Ishikawa (cell line): ENCODE results near the gene AP1M2.

Experiments used
- CEBPB ChIP-seq: IDR thresholded peaks from 2 replicates; pipeline ENCODE4 v1.6.1; 2012
- CREB1 ChIP-seq: IDR thresholded peaks from 2 replicates; pipeline ENCODE4 v1.6.1; 2012; ENCODE audit warnings: low read depth
- EGR1 ChIP-seq: IDR thresholded peaks from 2 replicates; pipeline ENCODE4 v1.6.1; 2012
- EP300 ChIP-seq: IDR thresholded peaks from 2 replicates; pipeline ENCODE4 v1.6.1; 2012; ENCODE audit warnings: borderline replicate concordance
- FOXM1 ChIP-seq: IDR thresholded peaks from 2 replicates; pipeline ENCODE4 v1.6.1; 2012; ENCODE audit warnings: low read depth, borderline replicate concordance
- NFIC ChIP-seq: IDR thresholded peaks from 2 replicates; pipeline ENCODE4 v1.6.1; 2012
- RAD21 ChIP-seq: IDR thresholded peaks from 2 replicates; pipeline ENCODE4 v1.6.1; 2012; ENCODE audit warnings: low read depth
- TAF1 ChIP-seq: IDR thresholded peaks from 2 replicates; pipeline ENCODE4 v1.6.1; 2012; ENCODE audit warnings: low read depth, mild to moderate bottlenecking
- TCF12 ChIP-seq: IDR thresholded peaks from 2 replicates; pipeline ENCODE4 v1.6.1; 2012; ENCODE audit warnings: low read depth
- TEAD4 ChIP-seq: IDR thresholded peaks from 2 replicates; pipeline ENCODE4 v1.6.1; 2012
- YY1 ChIP-seq: IDR thresholded peaks from 2 replicates; pipeline ENCODE4 v1.6.1; 2012; ENCODE audit warnings: low read depth
- ZBTB7A ChIP-seq: IDR thresholded peaks from 2 replicates; pipeline ENCODE4 v1.6.1; 2012; ENCODE audit warnings: low read depth
- TF ChIP-seq, protein P1 (sequence below): IDR thresholded peaks from 2 replicates; pipeline ENCODE4 v1.6.1; 2012; ENCODE audit warnings: low read depth, mild to moderate bottlenecking
- TF ChIP-seq, protein P2 (sequence below): IDR thresholded peaks from 2 replicates; pipeline ENCODE4 v1.6.1; 2012
- TF ChIP-seq, protein P3 (sequence below): IDR thresholded peaks from 2 replicates; pipeline ENCODE4 v1.6.1; 2012

Gene AP1M2

GRCh38 chr19:10587022-10587838 is at the start of gene AP1M2:
Gene AP1M2, minus strand, starts transcription at chr19:10587312. Its CDS starts 81 bp downstream, at chr19:10587231.
- TF ChIP-seq EP300 (no peak), TAF1 (no peak; the same call in 1 of the 2 replicates), CREB1 (no peak), NFIC (no peak), TCF12 (no peak), YY1 (peak; percentile 85), FOXM1 (no peak), EGR1 (no peak), RAD21 (no peak), ZBTB7A (peak; percentile 84), TEAD4 (no peak)
- TF ChIP-seq, protein P1, sequence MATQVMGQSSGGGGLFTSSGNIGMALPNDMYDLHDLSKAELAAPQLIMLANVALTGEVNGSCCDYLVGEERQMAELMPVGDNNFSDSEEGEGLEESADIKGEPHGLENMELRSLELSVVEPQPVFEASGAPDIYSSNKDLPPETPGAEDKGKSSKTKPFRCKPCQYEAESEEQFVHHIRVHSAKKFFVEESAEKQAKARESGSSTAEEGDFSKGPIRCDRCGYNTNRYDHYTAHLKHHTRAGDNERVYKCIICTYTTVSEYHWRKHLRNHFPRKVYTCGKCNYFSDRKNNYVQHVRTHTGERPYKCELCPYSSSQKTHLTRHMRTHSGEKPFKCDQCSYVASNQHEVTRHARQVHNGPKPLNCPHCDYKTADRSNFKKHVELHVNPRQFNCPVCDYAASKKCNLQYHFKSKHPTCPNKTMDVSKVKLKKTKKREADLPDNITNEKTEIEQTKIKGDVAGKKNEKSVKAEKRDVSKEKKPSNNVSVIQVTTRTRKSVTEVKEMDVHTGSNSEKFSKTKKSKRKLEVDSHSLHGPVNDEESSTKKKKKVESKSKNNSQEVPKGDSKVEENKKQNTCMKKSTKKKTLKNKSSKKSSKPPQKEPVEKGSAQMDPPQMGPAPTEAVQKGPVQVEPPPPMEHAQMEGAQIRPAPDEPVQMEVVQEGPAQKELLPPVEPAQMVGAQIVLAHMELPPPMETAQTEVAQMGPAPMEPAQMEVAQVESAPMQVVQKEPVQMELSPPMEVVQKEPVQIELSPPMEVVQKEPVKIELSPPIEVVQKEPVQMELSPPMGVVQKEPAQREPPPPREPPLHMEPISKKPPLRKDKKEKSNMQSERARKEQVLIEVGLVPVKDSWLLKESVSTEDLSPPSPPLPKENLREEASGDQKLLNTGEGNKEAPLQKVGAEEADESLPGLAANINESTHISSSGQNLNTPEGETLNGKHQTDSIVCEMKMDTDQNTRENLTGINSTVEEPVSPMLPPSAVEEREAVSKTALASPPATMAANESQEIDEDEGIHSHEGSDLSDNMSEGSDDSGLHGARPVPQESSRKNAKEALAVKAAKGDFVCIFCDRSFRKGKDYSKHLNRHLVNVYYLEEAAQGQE: no peak
- TF ChIP-seq, protein P2, sequence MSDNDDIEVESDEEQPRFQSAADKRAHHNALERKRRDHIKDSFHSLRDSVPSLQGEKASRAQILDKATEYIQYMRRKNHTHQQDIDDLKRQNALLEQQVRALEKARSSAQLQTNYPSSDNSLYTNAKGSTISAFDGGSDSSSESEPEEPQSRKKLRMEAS: peak; percentile 77
- TF ChIP-seq, protein P3, sequence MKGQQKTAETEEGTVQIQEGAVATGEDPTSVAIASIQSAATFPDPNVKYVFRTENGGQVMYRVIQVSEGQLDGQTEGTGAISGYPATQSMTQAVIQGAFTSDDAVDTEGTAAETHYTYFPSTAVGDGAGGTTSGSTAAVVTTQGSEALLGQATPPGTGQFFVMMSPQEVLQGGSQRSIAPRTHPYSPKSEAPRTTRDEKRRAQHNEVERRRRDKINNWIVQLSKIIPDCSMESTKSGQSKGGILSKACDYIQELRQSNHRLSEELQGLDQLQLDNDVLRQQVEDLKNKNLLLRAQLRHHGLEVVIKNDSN: no peak; the same call in 1 of the 2 replicates

- peak; percentile 62 for TF ChIP-seq NFIC
- no peak for TF ChIP-seq FOXM1
- no peak for TF ChIP-seq YY1
- TF ChIP-seq RAD21: no peak
Observed at GRCh38 chr19:10636304-10636972, 49.3 kb upstream of the AP1M2 start.

DNA sequence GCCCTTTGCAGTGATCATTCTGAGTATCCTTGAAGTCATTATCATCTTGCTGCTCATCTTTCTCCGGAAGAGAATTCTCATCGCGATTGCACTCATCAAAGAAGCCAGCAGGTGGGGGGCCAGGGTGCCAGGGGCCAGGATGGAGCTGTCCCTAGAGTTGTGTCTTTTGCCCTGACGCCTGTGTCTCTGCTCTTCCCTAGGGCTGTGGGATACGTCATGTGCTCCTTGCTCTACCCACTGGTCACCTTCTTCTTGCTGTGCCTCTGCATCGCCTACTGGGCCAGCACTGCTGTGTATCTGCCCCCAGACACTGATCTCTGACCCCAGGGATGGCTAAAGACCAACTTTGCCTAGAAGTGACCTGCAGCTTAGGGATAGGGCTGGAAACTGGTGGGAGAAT is 47.9 kb upstream of the AP1M2 start:
- no peak for TF ChIP-seq FOXM1
- no peak for TF ChIP-seq CREB1
- no peak for TF ChIP-seq TCF12
- no peak for TF ChIP-seq RAD21
- TF ChIP-seq, protein P2: no peak

DNA sequence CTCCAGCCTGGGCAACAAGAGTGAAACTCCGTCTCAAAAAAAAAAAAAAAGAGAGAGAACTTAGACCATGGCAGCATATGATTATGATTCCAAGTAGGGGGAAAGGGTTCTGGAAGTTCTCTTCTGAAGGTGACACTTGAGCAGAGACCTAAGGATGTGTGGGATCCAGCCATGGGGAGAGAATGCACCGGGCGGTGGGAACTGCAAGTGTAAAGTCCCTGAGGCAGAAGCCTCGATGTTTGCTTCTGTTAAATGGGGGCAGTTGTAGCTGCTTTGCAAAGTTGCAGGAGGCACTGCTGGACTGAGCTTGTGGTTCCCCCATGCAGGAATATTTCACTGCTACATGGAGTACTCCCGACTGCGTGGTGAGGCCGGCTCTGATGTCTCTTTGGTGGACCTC is 47.3 kb upstream of the AP1M2 start:
- TF ChIP-seq FOXM1 (no peak), RAD21 (no peak), TAF1 (no peak), YY1 (no peak), CREB1 (no peak), TEAD4 (no peak), EGR1 (no peak), ZBTB7A (no peak), NFIC (no peak), EP300 (no peak), TCF12 (no peak)
- TF ChIP-seq, protein P2: no peak
- TF ChIP-seq, protein P1: no peak

DNA sequence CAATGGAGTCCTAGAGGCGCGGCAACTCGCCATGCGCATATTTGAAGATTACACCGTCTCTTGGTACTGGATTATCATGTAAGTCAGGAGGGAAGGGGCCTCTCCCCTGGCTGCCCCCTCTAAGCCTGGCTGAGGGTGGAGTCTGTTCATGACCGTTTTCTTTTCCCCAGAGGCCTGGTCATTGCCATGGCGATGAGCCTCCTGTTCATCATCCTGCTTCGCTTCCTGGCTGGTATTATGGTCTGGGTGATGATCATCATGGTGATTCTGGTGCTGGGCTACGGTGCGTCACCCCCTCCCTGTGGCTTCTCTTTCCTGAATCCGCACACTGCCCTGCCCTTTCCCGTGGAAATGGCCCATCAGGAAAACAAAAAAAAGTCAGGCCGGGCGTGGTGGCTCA is 44.8 kb upstream of the AP1M2 start:
- no peak for TF ChIP-seq EGR1

GRCh38 chr19:10625762-10626138 is 38.6 kb upstream of the AP1M2 start:
- TF ChIP-seq RAD21 (no peak), CEBPB (no peak), TCF12 (no peak), FOXM1 (no peak), EP300 (no peak), NFIC (no peak), EGR1 (no peak), TAF1 (no peak)
